H9 (cell line): ENCODE results near the gene NSUN3. TPM values are rescaled to one million over a fixed set of nuclear protein-coding genes. Genes with fewer than 3 reads are reported as not detected.
"Not testable (repeated sequence)": the region's sequence is repeated elsewhere in the genome, so short reads cannot be mapped to it uniquely, and the experiment has no call there.

ENCODE experiments used
- DNase-seq: peaks from one replicate; pipeline ENCODE4 v3.0.0-alpha.2; 2017
- H2AFZ ChIP-seq: one replicate; pipeline ENCODE4 v1.6.1; 2013; ENCODE audit warnings: mild to moderate bottlenecking, low read length, control low read depth, moderate library complexity
- H2AK5ac ChIP-seq: 2 replicates; pipeline ENCODE4 v1.6.1; 2013; ENCODE audit warnings: low read length, control low read depth, mixed read lengths; ENCODE audit not compliant: insufficient read length
- H2BK120ac ChIP-seq: one replicate; pipeline ENCODE4 v1.6.1; 2013; ENCODE audit warnings: low read depth, mild to moderate bottlenecking, low read length, control low read depth, inconsistent platforms; ENCODE audit not compliant: poor library complexity, severe bottlenecking
- H2BK12ac ChIP-seq: 2 replicates; pipeline ENCODE4 v1.6.1; 2013; ENCODE audit warnings: low read length, control low read depth, mixed read lengths, low read depth; ENCODE audit not compliant: insufficient read length
- H2BK15ac ChIP-seq: 2 replicates; pipeline ENCODE4 v1.6.1; 2013; ENCODE audit warnings: low read depth, low read length, control low read depth
- H2BK20ac ChIP-seq: one replicate; pipeline ENCODE4 v1.6.1; 2013; ENCODE audit warnings: low read depth, mild to moderate bottlenecking, low read length, control low read depth, inconsistent platforms; ENCODE audit not compliant: poor library complexity, severe bottlenecking
- H2BK5ac ChIP-seq: 2 replicates; pipeline ENCODE4 v1.6.1; 2013; ENCODE audit warnings: low read length, control low read depth, mixed read lengths; ENCODE audit not compliant: insufficient read length
- H3K14ac ChIP-seq: 2 replicates; pipeline ENCODE4 v1.6.1; 2013; ENCODE audit warnings: low read length, control low read depth; ENCODE audit not compliant: insufficient read depth
- H3K18ac ChIP-seq: 2 replicates; pipeline ENCODE4 v1.6.1; 2013; ENCODE audit warnings: low read depth, mild to moderate bottlenecking, mixed read lengths, low read length, control low read depth; ENCODE audit not compliant: insufficient read length
- H3K23ac ChIP-seq: 2 replicates; pipeline ENCODE4 v1.6.1; 2013; ENCODE audit warnings: low read length, control low read depth, mixed read lengths, low read depth; ENCODE audit not compliant: insufficient read length
- H3K23me2 ChIP-seq: 2 replicates; pipeline ENCODE4 v1.6.1; 2013; ENCODE audit warnings: low read depth, mild to moderate bottlenecking, mixed read lengths, low read length, control low read depth; ENCODE audit not compliant: insufficient read length, poor library complexity, severe bottlenecking
- H3K27ac ChIP-seq: 2 replicates; pipeline ENCODE4 v1.5.1; 2013; ENCODE audit warnings: low read length, control low read depth, mixed read lengths, low read depth; ENCODE audit not compliant: insufficient read length
- H3K27me3 ChIP-seq: 2 replicates; pipeline ENCODE4 v1.6.1; 2013; ENCODE audit warnings: low read length, control low read depth, inconsistent platforms; ENCODE audit not compliant: insufficient read depth
- H3K4ac ChIP-seq: 2 replicates; pipeline ENCODE4 v1.6.1; 2013; ENCODE audit warnings: low read depth, mild to moderate bottlenecking, control low read depth, inconsistent platforms, low read length, moderate library complexity
- H3K4me1 ChIP-seq: 2 replicates; pipeline ENCODE4 v1.6.1; 2013; ENCODE audit warnings: low read length, control low read depth, inconsistent platforms; ENCODE audit not compliant: insufficient read depth
- H3K4me2 ChIP-seq: 2 replicates; pipeline ENCODE4 v1.6.1; 2013; ENCODE audit warnings: low read length, control low read depth, mixed read lengths; ENCODE audit not compliant: insufficient read length, insufficient read depth
- H3K56ac ChIP-seq: 2 replicates; pipeline ENCODE4 v1.6.1; 2013; ENCODE audit warnings: low read depth, mild to moderate bottlenecking, mixed read lengths, low read length, control low read depth; ENCODE audit not compliant: insufficient read length
- H3K79me1 ChIP-seq: 2 replicates; pipeline ENCODE4 v1.6.1; 2013; ENCODE audit warnings: low read depth, mild to moderate bottlenecking, moderate library complexity, low read length, control low read depth, inconsistent platforms; ENCODE audit not compliant: insufficient read depth, poor library complexity, severe bottlenecking
- H3K79me2 ChIP-seq: 2 replicates; pipeline ENCODE4 v1.6.1; 2013; ENCODE audit warnings: low read length, control low read depth, inconsistent platforms; ENCODE audit not compliant: insufficient read depth
- H3K9ac ChIP-seq: 2 replicates; pipeline ENCODE4 v1.6.1; 2013; ENCODE audit warnings: low read length, control low read depth, mixed read lengths; ENCODE audit not compliant: insufficient read length; ENCODE audit errors: extremely low read depth
- H3K9me3 ChIP-seq: one replicate; pipeline ENCODE4 v1.6.1; 2013; ENCODE audit warnings: low read depth, low read length, inconsistent platforms; ENCODE audit not compliant: control insufficient read depth
- H3T11ph ChIP-seq: one replicate; pipeline ENCODE4 v1.6.1; 2013; ENCODE audit warnings: mild to moderate bottlenecking, low read length, control low read depth, inconsistent platforms
- H4K20me1 ChIP-seq: one replicate; pipeline ENCODE4 v1.6.1; 2013; ENCODE audit not compliant: control insufficient read depth, insufficient read length, insufficient read depth
- H4K5ac ChIP-seq: 2 replicates; pipeline ENCODE4 v1.6.1; 2013; ENCODE audit warnings: low read depth, mild to moderate bottlenecking, mixed read lengths, low read length, control low read depth; ENCODE audit not compliant: insufficient read length
- H4K8ac ChIP-seq: replicated peaks from 2 replicates; pipeline ENCODE4 v1.6.1; 2013; ENCODE audit warnings: low read length, control low read depth, mixed read lengths, low read depth; ENCODE audit not compliant: insufficient read length
- H4K91ac ChIP-seq: 2 replicates; pipeline ENCODE4 v1.6.1; 2013; ENCODE audit warnings: low read depth, mild to moderate bottlenecking, moderate library complexity, mixed read lengths, low read length, control low read depth; ENCODE audit not compliant: insufficient read length
- H3K27ac Mint-ChIP-seq, 3 experiments: 2 replicates in 2 of 3; 3 replicates in 1 of 3; pipeline ENCODE4 v1.8.0; 2020 to 2021; ENCODE audit warnings: mixed read lengths in 3 of 3, mild to moderate bottlenecking in 1 of 3, moderate library complexity in 1 of 3
- H3K27me3 Mint-ChIP-seq: 2 replicates; pipeline ENCODE4 v1.8.0; 2021; ENCODE audit warnings: low read depth, mild to moderate bottlenecking, moderate library complexity, mixed read lengths
- H3K36me3 Mint-ChIP-seq, 3 experiments: 2 replicates in 2 of 3; 3 replicates in 1 of 3; pipeline ENCODE4 v1.8.0; 2020 to 2021; ENCODE audit warnings: low read depth in 3 of 3, mixed read lengths in 3 of 3; ENCODE audit not compliant: insufficient read depth in 1 of 3
- H3K4me1 Mint-ChIP-seq, 2 experiments: 2 replicates each; pipeline ENCODE4 v1.8.0; 2020; ENCODE audit warnings: mixed read lengths in 2 of 2
- H3K4me3 Mint-ChIP-seq, 2 experiments: 2 replicates in 1 of 2; 3 replicates in 1 of 2; pipeline ENCODE4 v1.8.0; 2020 to 2021; ENCODE audit warnings: mild to moderate bottlenecking in 2 of 2, mixed read lengths in 2 of 2, moderate library complexity in 1 of 2
- H3K9me3 Mint-ChIP-seq, 2 experiments: 2 replicates in 1 of 2; 3 replicates in 1 of 2; pipeline ENCODE4 v1.8.0; 2020; ENCODE audit warnings: mild to moderate bottlenecking in 2 of 2, mixed read lengths in 2 of 2, moderate library complexity in 1 of 2
- WGBS: extraction: QIAGEN DNeasy Blood & Tissue Kit; methylation state at CpG from one replicate; pipeline ENCODE4 v1.1.7; 2013; ENCODE audit warnings: missing lambda C conversion rate, low lambda C conversion rate, mixed read lengths; ENCODE audit not compliant: insufficient read length; ENCODE audit errors: extremely low coverage; 5-methylcytosine and 5-hydroxymethylcytosine counted together
- total RNA-seq: library from RNA; stranded (reverse); gene quantifications from 2 replicates; pipeline ENCODE4 v1.2.1, GENCODE V29; 2021
- TF ChIP-seq, protein P1 (sequence below): fragments of 200-600 bp; sonication (generic); conservative IDR thresholded peaks from 3 replicates; pipeline ENCODE4 v1.8.0; 2021; ENCODE audit warnings: antibody characterized with exemption, mild to moderate bottlenecking

The NSUN3 gene
- total RNA-seq, 1 experiment from 2014 or later, result 7.4 TPM

DNA sequence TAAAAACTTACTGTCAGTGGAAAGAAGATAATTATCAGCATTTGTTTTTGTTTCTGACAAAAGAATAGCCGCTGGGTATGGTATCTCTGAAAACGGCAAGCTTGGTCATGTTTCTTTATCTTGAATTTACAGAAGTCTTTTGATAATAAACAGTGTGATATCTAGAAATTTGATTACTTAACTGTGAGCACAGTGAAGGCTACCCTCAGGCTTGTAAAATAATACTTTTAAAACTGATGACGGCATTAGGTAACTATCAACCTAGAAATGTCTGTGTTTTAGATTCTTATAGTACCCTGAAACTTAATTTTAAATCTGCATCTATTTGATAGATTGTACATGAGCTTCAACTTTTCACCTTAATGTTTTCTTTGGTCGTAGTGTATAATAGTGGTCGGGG lies 43.4 kb downstream of the NSUN3 start:
- no peak overlapping the region for H2AFZ ChIP-seq
- Mint-ChIP-seq H3K27me3 (no peaks in the 10 kb centered on the region), H3K4me3 (no peak overlapping the region), H3K9me3 (no peaks in the 10 kb centered on the region), H3K36me3 (no peaks in the 10 kb centered on the region), H3K27ac (no peak overlapping the region), H3K4me1 (no peaks in the 10 kb centered on the region)
- no peak overlapping the region for H2BK20ac ChIP-seq
- WGBS, result no CpG with 5 or more reads among the region's 5 CpGs
- no peak for DNase-seq
- no peak overlapping the region for H3K27ac ChIP-seq
- no peaks in the 10 kb centered on the region for H4K20me1 ChIP-seq
- no peak overlapping the region for H3K18ac ChIP-seq
- no peak overlapping the region for H3K4me2 ChIP-seq
- no peak overlapping the region for H3K9ac ChIP-seq
- H4K91ac ChIP-seq, result no peak overlapping the region
- no peak overlapping the region for H3K4ac ChIP-seq
- no peaks in the 10 kb centered on the region for H3K4me1 ChIP-seq
- H3T11ph ChIP-seq, result no peak overlapping the region
- no peak overlapping the region for H3K14ac ChIP-seq
- TF ChIP-seq, protein P1, sequence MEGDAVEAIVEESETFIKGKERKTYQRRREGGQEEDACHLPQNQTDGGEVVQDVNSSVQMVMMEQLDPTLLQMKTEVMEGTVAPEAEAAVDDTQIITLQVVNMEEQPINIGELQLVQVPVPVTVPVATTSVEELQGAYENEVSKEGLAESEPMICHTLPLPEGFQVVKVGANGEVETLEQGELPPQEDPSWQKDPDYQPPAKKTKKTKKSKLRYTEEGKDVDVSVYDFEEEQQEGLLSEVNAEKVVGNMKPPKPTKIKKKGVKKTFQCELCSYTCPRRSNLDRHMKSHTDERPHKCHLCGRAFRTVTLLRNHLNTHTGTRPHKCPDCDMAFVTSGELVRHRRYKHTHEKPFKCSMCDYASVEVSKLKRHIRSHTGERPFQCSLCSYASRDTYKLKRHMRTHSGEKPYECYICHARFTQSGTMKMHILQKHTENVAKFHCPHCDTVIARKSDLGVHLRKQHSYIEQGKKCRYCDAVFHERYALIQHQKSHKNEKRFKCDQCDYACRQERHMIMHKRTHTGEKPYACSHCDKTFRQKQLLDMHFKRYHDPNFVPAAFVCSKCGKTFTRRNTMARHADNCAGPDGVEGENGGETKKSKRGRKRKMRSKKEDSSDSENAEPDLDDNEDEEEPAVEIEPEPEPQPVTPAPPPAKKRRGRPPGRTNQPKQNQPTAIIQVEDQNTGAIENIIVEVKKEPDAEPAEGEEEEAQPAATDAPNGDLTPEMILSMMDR, result no peak
- no peaks in the 10 kb centered on the region for H3K23me2 ChIP-seq
- H3K79me2 ChIP-seq, result no peaks in the 10 kb centered on the region
- H3K79me1 ChIP-seq, result no peaks in the 10 kb centered on the region
- no peak overlapping the region for H2BK5ac ChIP-seq
- H3K27me3 ChIP-seq, result no peaks in the 10 kb centered on the region
- no peak overlapping the region for H3K23ac ChIP-seq
- no peak overlapping the region for H3K56ac ChIP-seq
- H4K8ac ChIP-seq, result no peak overlapping the region
- H2AK5ac ChIP-seq, result no peak overlapping the region
- H2BK12ac ChIP-seq, result no peak overlapping the region
- H2BK120ac ChIP-seq, result no peak overlapping the region
- H4K5ac ChIP-seq, result no peak overlapping the region
- no peaks in the 10 kb centered on the region for H3K9me3 ChIP-seq
- no peak overlapping the region for H2BK15ac ChIP-seq

DNA sequence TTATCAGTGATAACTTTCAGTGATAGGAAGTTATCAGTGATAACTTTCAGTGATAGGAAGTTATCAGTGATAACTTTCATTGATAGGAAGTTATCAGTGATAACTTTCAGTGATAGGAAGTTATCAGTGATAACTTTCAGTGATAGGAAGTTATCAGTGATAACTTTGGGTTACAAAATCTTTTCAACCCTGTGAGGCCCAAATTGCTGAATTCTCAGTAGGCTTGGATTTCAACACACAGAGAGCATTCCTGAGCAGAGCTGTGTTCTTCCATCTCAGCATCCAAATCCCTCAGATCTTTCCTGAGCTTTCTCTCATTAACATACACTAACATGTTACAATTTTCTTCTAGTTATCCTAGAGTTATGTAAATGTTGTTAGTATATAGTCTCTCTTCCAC lies 47.4 kb downstream of the NSUN3 start:
- H2AK5ac ChIP-seq, H2BK20ac ChIP-seq, H3K14ac ChIP-seq, H3K4me2 ChIP-seq, H4K91ac ChIP-seq, H3K9me3 Mint-ChIP-seq, H3K27ac Mint-ChIP-seq, H3K79me2 ChIP-seq, DNase-seq, H2BK120ac ChIP-seq, H2BK12ac ChIP-seq, H4K20me1 ChIP-seq, H3K23ac ChIP-seq, H3K27me3 ChIP-seq, H3K9me3 ChIP-seq, H3K4me1 ChIP-seq, H3K79me1 ChIP-seq, H3K4me1 Mint-ChIP-seq, H3K27ac ChIP-seq, H3K4me3 Mint-ChIP-seq, H3K36me3 Mint-ChIP-seq, H2BK15ac ChIP-seq, H3K18ac ChIP-seq, H3K56ac ChIP-seq, H4K5ac ChIP-seq, H3K9ac ChIP-seq, H3K27me3 Mint-ChIP-seq, H3K23me2 ChIP-seq, H3T11ph ChIP-seq, H2AFZ ChIP-seq, H2BK5ac ChIP-seq, H4K8ac ChIP-seq, H3K4ac ChIP-seq: not testable (repeated sequence)
